RKO (cell line): Measurements from ENCODE around the gene EFL1.
"Not testable (repeated sequence)": the region's sequence is repeated elsewhere in the genome, so short reads cannot be mapped to it uniquely, and the experiment has no call there.

ENCODE experiments used
- DNase-seq: peaks from one replicate; pipeline ENCODE4 v3.0.0-alpha.2; 2016; ENCODE audit warnings: low spot score

The EFL1 gene

DNA sequence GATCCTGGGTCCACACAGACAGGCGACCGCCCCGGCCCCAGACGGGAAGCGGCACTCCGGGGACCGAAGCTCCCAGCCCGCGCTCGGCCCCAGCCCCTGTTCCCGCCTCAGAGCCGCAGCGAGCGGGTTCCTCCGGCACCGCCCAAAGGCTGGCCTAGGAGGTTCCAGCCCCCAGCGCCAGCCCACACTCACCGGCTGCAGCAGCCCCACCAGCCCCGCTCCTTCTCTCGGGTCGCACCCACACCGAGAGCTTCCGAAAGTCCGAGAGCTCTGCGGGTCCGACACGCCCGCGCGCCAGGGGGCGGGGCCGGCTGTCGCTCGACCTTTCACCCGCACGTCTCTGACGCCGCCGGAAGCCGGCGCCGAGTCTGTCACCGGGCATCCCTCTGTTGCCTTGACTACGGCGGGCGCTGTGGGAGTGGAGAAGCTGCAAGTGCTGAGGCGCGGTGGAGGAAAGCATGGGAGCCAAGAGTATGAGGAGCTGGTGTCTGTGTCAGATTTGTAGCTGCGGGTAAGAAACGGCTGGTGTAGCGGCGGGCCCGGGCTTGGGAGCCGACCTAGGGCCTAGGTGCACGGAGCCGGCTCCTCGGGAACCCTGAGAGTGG lies at the start of gene EFL1, which contains the start of gene SAXO2:
TSS of gene EFL1 (minus strand) at position 313 of the 605 bp plus-strand sequence. CDS start 956 bp downstream, outside the sequence.
TSS of gene SAXO2 (plus strand) at position 397 of the 605 bp plus-strand sequence. CDS start at position 459, 62 bp downstream.
- DNase-seq: peak; percentile 93

DNA sequence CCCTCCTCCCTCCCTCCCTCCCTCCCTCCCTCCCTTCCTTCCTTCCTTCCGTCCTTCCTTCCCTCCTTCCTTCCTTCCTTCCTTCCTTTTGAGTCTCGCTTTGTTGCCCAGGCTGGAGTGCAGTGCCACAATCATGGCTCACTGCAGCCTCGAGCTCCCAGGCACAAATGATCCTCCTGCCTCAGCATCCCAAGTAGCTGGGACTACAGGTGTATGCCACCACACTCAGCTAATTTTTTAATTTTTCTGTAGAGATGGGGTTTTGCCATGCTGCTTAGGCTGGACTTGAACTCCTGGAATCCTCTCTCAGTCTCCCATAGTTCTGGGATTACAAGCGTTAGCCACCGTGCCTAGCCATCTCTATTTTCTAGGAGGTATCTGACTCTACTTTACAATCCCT lies 48.8 kb upstream of the EFL1 start:
- not testable (repeated sequence) for DNase-seq

DNA sequence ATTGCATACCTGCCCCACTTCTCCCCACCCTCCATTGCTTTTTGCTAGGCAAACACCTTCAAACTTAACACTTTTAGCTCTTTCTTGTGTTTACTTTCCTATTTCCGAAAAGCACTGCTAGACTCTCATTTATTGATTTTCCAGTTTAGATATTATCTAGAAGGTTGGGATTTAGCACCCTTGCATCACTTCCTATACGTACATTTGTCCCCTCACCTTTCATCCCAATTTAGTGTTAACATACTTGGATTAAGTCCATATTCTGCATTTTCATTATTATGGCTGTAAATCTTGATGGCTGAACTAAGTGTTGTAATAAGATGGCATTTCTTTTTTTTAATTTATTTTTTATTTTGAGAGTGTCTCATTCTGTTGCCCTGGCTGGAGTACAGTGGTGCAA lies 47.3 kb upstream of the EFL1 start:
- no peak for DNase-seq

DNA sequence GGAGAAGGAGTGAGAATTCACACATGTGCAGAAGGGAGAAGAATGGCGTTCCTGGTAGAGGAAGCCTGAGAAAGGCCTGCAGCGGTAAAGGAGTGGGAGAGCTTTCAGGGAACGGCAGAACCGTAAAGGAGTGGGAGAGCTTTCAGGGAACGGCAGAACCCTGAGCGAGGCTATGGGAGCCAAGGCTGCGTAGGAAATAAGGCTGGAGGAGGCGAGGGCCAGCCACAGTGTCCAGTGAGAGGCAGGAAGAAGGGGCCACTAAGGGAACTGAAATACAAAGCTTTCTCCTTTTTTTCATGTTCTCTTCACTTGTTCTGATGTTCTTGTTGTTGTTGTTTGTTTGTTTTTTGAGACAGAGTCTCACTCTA lies 45.2 kb upstream of the EFL1 start:
- DNase-seq: no peak

DNA sequence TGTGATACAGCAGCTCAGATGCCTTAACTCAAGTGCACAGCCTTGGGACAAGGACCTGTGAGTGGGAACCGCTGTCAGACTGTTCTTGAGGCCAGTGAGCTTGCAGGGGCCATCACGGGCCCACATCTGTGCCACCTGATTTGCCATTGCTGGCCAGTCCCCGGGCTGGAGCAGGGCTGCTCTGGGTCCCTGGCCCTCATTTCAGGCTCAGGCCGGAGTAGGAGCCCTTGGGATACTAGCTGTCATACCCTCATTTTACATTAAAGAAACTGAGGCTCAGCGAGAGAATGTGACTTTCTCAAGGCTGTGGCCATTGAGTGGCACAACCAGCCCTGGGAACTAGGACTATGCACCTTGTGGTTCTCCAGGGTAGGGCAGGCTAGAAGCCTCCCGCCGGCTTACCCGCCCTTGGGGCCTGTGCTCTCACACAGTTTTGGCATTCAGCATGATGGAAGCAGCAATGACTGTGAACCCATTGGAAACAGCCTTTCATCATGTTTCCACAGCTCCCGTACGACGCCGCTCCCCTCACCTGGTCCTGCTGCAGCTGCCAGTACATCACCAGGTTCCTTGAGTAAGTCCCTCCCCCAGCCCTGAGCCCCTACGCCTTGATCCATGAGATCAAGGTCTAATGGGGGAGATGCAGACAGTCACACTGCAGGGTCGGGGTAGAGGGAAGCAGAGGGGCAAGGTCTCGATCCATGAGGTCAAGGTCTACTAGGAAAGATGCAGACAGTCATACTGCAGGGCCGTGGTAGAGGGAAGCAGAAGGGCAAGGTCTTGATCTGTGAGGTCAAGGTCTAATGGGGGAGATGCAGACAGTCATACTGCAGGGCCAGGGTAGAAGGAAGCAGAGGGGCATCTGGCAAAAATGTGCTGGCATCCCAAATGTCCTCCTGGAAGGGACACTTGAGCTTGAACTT lies 44.5 kb upstream of the EFL1 start:
- DNase-seq: no peak

DNA sequence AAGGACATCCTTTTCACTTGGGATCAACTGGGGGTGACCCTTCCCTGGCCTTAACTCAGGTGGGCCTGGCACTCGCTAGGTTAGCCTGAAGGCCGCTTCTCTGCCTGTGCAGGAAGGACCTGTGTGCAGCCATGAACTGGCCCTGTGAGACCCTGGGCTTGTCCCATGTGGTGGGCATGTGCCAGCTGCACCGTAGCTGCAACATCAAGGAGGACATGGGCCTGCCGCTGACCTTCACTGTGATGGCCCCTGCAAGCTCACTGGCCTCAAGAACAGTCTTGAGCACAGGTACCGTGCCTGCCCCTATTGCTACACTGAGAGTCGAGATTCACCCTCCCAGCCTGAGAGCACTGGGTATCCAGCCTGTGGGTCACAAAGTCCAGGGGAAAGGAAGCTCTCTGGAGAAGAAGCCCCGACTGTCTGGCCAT lies 43.1 kb upstream of the EFL1 start:
- DNase-seq: no peak

DNA sequence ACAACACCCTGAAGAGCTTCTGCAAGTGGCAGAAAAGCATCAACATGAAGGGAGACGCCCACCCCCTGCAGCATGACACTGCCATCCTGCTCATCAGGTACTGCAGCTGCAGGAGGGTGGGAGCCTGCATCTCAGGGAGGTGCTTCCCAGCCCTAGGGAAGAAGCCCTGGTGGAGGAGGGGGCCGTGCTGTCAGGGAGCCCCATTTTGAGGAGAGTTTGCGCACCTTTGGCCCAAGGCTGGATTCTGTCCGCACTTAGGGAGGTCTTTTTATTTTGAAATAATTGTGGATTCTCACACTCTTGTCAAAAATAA lies 42.2 kb upstream of the EFL1 start:
- no peak for DNase-seq

DNA sequence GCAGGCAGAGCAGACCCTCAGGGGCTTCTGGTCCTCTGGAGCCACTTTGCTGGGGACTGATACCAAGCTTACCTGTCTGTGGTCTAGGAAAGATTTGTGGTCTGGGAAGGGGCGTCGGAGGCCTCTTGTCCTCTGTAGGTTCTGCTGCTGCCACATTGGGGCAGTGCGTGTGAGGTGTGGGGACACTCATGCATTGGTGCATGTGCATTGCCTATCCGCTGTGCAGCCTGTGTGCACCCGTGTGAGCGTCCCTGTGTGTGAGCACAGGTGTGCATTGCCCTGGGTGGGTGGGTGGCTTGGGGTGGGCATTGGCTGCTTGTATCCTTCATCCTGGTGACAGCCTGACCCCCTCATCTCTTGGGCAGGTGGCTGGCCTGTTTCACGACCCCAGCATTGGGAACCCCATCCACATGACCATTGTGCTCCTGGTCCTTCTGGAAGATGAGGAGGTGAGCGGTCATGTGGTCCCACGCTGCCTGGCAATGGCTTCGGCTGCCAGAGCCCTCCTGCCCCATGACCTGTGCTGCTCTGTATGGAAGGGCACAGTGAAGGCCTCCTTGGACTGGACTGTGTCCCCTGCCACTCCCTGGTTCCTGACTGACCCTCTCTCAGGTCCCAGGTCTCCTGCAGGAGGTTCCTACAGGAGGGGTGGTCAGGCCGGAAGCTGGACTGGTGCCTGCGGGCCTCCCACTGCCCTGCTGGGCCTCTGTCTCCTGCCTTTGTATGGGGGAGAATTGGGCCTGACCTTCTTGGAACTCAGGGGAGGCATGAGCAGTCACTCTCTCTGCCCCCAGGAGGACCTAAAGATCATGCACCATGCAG lies 41.6 kb upstream of the EFL1 start:
- DNase-seq: no peak

DNA sequence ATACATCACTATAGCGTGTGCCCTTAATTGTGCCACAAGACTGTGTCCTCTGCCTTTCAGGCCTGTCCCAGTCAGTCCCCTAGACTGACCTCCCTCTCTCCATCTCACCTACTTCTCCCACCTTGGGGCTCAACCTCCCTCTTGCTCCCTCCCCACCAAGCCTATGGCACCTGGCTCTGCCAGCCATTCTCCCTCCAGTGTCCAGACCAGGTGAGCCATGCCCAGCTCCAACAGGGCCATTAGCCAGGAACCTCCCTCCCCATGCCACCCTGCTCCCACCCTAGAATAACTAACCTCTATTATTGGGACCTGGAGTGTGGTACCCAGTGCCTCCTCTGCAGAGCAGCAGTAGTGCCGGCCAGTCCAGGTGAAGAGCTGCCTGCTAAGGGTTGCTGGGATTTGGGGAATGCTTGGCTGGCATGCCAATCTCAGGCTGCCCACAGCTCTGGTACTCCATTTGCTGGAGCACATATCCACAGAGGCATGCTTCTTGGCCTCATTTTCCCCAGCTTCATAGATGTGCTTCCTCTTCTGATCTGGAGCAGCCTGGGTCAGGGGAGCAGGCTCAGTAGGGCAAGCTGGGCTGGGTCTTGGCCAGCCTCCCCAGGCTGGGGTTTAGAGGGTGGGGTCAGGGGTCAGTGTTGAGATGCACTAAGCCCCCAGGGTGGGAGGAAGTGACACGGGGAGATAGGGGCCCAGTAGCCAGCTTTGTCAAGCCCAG lies 38.9 kb upstream of the EFL1 start:
- no peak for DNase-seq

DNA sequence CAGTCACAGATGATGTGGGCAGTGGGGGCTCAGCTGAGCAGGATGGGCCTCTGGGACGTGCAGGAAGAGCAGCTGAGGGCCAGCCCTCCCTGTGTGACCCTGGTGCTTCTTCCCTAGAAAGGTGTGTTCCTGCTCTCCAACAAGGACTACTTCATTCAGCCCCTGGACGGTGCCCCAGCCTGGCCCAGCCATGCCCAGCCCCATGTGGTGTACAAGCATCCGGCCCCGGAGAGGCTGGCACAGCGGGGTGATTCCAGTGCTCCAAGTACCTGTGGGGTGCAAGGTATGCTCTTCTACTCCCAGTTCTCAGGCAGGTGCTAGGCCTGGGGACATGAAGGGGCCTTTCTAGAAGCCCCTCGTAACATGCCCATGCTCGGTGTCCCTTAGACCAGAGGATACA lies 38.3 kb upstream of the EFL1 start:
- no peak for DNase-seq

DNA sequence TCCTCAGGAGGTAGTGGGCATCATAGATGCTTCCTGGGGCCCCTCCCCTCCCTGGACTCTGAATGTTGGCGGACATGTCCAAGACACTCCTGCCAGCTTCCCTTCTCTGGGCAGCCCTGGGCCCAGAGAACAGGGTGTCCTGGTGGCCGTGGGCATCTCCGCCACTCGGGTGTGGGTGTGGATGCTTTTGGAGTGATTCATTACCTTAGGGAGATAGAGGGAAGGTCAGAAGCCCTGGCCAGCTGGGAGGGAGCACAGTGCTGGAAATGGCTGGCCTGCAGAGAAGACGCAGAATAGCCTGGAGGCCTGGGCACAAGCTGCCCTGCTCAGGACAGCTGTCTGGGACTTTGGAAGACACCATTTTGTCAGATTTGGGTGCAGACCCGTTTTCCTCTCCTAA lies 37.8 kb upstream of the EFL1 start:
- DNase-seq: not testable (repeated sequence)

DNA sequence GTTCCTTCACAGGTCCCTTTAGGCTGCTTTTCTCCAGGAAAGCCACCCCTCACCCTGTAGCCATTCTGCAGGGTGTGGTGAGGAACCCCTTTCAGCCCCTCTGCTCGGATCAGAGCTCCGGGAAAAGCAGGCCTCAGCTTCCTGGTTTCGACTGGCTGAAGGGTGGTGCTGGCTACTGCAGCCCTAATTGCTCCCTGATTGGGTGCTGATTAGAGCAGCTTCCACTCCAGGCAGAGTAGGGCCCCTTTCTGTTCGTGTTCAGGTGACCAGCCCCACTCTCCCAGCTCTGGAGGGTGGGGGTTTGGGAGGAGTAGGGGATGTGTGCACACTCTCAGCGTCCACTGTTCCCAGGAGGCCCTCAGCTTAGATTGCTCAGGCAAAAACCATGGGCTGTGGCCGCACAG lies 37.0 kb upstream of the EFL1 start:
- DNase-seq: not testable (repeated sequence)

DNA sequence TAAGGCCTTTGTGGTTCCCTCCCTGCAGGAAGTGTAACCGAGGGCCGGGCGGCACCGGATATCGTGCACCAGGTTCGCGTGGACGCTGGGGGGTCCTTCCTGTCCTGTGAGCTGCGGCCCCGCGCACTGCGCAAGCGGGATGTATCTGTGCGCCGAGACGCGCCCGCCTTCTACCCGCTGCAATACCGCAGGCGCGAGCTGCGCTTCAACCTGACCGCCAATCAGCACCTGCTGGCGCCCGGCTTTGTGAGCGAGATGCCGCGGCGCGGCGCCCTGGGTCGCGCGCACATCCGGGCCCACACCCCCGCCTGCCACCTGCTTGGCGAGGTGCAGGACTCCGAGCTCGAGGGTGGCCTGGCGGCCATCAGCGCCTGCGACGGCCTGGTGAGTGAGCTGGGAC lies 36.0 kb upstream of the EFL1 start:
- DNase-seq: no peak

DNA sequence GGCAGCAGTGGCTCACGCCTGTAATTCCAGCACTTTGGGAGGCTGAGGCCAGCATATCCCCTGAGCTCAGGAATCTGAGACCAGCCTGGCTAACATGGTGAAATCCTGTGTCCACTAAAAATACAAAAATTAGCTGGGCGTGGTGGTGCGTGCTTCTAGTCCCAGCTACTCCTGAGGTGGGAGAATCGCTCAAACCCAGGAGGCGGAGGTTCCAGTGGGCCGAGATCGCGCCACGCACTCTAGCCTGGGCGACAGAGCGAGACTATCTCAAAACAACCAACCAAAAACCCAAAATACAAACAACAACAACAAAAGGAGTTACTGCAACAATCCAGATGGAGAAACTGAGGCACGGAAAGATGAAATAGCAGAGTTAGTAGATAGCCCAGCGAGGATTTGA lies 35.5 kb upstream of the EFL1 start:
- DNase-seq: no peak

DNA sequence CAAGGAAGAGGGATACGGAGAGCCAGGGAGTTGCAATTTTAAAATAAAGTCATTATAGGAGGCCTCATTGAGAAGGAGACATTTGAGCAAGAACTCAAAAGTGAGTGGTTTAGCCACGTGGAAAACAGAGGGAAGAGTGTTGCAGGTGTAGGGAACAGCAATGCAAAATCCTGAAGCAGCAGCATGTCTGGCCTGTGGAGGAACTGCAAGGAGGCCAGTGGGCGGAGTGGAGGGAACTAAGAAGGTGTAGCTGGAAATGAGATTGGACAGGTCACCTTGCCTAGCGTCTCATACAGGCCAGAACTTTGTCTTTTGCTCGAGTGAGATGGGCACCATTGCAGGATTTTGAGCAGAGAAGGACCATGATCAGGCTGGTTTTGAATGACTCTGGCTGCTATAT lies 35.0 kb upstream of the EFL1 start:
- no peak for DNase-seq

DNA sequence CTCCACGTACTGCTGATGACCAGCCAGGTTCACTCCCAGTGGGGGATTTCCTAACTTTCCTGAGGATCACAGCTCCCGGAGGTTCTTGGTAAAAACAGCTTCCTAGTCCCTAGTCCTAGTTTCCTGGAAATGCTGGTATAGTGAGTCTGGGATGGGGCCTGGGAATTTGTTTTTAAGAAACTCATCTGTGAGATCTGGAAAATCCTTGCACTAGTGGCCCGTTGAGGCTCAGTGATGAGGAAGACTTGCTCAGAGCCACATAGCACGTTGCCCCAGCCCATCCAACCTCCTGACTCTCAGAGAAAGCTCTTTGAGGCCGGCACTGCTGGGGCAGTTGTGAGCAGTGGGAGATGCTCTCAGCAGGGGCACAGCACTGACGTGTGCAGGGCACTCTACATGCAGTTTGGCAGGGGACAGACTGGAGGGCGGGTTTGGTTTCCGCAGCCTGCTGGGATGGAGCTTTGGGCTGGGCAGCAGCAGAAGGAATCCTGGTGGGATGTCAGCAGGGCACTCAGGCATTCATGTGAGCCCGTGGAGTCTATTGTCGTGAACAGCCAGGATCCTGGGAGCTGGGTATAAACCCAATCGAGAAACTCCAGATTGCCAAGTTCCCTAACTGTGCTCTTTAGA lies 31.6 kb upstream of the EFL1 start:
- no peak for DNase-seq

DNA sequence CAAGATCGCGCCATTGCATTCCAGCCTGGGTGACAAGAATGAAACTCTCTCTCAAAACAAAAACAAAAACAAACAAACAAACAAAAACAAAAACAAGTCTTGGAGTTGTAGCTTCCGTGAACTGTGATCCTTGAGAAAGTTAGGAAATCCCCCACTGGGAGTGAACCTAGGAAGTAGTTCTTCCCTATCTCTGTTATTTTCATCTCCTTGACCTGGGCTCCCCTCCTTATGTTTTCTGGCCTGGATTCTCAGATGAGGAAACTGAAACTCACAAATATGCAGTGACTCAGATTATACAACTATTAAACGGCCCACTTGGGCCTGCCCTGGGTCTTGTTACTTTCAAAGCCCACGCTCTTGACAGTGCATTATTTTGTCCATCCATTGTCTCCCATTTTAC lies 29.7 kb upstream of the EFL1 start:
- DNase-seq: no peak

DNA sequence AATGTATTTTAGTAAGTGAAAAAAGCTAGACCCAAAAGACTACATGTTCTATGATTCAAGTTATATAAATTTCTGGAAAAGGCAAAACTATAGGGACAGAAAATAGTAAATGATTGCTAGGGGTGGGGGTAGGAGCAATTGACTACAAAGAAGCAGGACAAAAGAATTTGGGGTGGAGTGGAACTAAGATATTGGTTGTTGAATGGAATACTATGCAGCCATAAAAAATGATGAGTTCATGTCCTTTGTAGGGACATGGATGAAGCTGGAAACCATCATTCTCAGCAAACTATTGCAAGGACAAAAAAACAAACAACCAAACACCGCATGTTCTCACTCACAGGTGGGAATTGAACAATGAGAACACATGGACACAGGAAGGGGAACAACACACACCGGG lies 25.7 kb upstream of the EFL1 start:
- DNase-seq: not testable (repeated sequence)

DNA sequence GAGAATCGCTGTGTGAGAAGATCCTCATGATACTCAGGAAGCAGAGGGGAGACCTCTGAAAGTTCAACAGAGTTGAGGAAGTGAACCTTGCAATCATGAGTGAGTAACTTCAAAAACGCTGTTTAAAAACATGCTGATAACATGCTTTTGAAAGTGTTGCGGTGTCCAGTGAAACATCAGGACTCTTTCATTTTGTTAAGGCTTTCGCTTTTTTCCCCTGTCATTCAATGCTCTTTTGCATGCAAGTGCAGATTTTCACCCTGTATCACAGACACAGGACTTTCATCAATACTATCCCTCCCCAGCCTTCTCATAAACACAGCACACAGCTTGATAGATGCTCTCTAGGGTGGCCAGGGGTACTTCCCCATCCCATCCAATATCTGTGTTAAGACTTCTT lies 23.9 kb upstream of the EFL1 start:
- not testable (repeated sequence) for DNase-seq

DNA sequence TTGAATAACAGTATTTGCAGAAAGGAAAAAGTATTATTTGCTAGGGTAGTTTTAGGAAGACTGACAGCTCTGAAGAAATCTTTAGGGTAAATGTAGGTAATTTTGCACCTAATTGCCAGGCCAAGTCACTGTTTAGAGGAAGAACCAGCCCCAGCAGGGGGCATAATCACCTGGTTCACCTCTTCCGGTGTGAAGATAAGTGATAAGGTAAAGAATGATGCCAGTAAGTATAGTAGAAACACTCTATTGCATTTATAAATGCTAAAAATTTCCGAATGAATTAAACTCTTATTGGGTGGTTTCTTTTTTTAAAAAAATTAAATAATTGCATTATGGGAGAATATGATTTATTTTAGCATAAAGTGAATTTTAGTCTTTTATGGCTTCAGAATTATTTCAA lies 21.8 kb upstream of the EFL1 start:
- DNase-seq: not testable (repeated sequence)

DNA sequence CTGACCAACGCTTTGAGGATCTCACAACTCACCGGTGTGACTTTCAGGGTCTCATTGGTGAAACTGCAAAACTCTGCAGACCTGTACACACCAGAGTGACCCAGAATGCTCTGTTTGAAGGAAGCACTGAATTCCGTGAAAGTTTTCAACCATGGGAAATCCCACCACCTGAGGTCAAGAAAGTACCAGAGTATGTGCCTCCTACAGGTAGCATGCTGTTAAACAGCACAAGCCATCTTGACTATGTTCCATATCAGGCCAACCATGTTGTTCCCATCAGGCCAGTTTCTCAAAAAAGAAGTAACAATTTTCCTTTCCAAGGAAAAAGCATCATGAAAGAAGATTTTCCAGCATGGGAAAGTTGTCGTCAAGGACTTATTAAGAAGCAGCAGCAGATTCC lies 19.9 kb upstream of the EFL1 start:
- DNase-seq: not testable (repeated sequence)

DNA sequence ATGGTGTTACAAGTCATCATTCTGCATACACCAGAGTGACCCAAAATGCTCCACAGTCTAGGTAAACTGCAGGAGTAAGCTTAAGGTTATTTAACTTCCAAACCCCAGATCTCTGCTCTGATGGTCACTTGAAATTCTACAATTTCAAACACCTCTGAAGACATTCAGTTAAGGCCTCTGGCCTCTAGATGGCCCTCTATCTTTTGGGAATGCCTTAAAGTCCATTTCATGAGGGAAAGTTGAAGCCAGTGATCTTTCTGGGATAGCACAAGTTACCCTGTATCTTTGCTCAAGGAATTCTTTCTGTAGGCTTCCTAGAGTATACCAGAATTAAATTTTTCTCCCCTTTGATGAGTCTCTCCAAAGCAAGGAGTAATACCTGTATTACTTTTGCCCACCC lies 18.7 kb upstream of the EFL1 start:
- DNase-seq: not testable (repeated sequence)
